HCT116 (cell line): ENCODE measurements around the gene PCCA. TPM values are rescaled to one million over a fixed set of nuclear protein-coding genes. Genes with fewer than 3 reads are reported as not detected.

Source experiments
- ATAC-seq: fragments of 200-7000 bp; cut with Tn5 transposase; 2 replicates; pipeline ENCODE4 v1.9.1; 2020; ENCODE audit warnings: mild to moderate bottlenecking, moderate library complexity
- BruUV-seq: library from RNA; stranded (reverse); fragments of 400-500 nt; replicated peaks from 2 replicates; lab custom pipeline; 2021; lab: Mats Ljungman, UMichigan
- CTCF ChIA-PET: fragments of 300-600 bp; sonication (Branson Sonifier 250); formaldehyde crosslinking; loops from one replicate; lab custom pipeline; 2021; ENCODE audit warnings: antibody characterized with exemption; lab: Charles Lee
- POLR2A ChIA-PET: fragments of 300-600, 350-600 bp; sonication (Branson Sonifier 250); formaldehyde crosslinking; loops from one replicate; lab custom pipeline; 2021; ENCODE audit warnings: antibody characterized with exemption; lab: Charles Lee
- RAD21 ChIA-PET, 2 experiments: fragments of 300-600 bp; sonication (Branson Sonifier 250); formaldehyde crosslinking; loops; one replicate each; lab custom pipeline; 2023; ENCODE audit warnings: low total read pairs in 2 of 2; ENCODE audit not compliant: uncharacterized antibody in 2 of 2, unreplicated experiment in 2 of 2, low non-redundant PET in 1 of 2; lab: Charles Lee
- DNase-seq: peaks from one replicate; pipeline ENCODE4 v3.0.0-alpha.2; 2010; ENCODE audit warnings: low read depth, low spot score
- H2AFZ ChIP-seq: fragments of 200-600 bp; shearing (Covaris generic), sonication (generic); 2 replicates; pipeline ENCODE4 v1.6.1; 2017; ENCODE audit warnings: low read depth, mixed run types, mixed read lengths, antibody characterized with exemption, low read length; ENCODE audit not compliant: poor library complexity, severe bottlenecking
- H3K27ac ChIP-seq: 2 replicates; pipeline ENCODE4 v1.5.1; 2012; ENCODE audit warnings: low read depth, low read length
- H3K27me3 ChIP-seq: fragments of 200-600 bp; sonication (generic); 2 replicates; pipeline ENCODE4 v1.6.1; 2016; ENCODE audit warnings: mixed run types, low read length, mixed read lengths; ENCODE audit not compliant: insufficient read depth
- H3K36me3 ChIP-seq, 2 experiments: fragments of 200-500 bp in 1 of 2; fragments of 200-600 bp in 1 of 2; sonication (Bioruptor generic) in 1 of 2; sonication (generic) in 1 of 2; 2 replicates each; pipeline versions ENCODE4 v1.5.1 to v1.6.1; 2014 to 2016; ENCODE audit warnings: low read length in 2 of 2, inconsistent platforms in 1 of 2, mixed read lengths in 1 of 2, mixed run types in 1 of 2; ENCODE audit not compliant: insufficient read depth in 2 of 2, control insufficient read depth in 1 of 2
- H3K4me1 ChIP-seq, 2 experiments: fragments of 200-600 bp in 1 of 2; sonication (generic) in 1 of 2; 2 replicates each; pipeline versions ENCODE4 v1.5.1 to v1.6.1; 2012 to 2017; ENCODE audit warnings: low read length in 2 of 2, inconsistent platforms in 1 of 2, mild to moderate bottlenecking in 1 of 2, mixed read lengths in 1 of 2, mixed run types in 1 of 2, moderate library complexity in 1 of 2; ENCODE audit not compliant: insufficient read depth in 2 of 2, control insufficient read depth in 1 of 2
- H3K4me2 ChIP-seq: fragments of 200-600 bp; sonication (generic); 2 replicates; pipeline ENCODE4 v1.6.1; 2017; ENCODE audit warnings: mixed run types, low read length, mixed read lengths
- H3K4me3 ChIP-seq, 2 experiments: fragments of 200-600 bp in 1 of 2; sonication (generic) in 1 of 2; replicated peaks in 1 of 2; 2 replicates each; pipeline ENCODE4 v1.5.1; 2011 to 2016; ENCODE audit warnings: low read length in 2 of 2, control low read depth in 1 of 2, low read depth in 1 of 2, mild to moderate bottlenecking in 1 of 2, mixed read lengths in 1 of 2, mixed run types in 1 of 2
- H3K79me2 ChIP-seq: fragments of 200-600 bp; sonication (generic); 2 replicates; pipeline ENCODE4 v1.6.1; 2017; ENCODE audit warnings: mild to moderate bottlenecking, mixed run types, low read length, moderate library complexity, mixed read lengths; ENCODE audit not compliant: insufficient read depth
- H3K9ac ChIP-seq: fragments of 200-600 bp; sonication (generic); 2 replicates; pipeline ENCODE4 v1.6.1; 2016; ENCODE audit warnings: low read length, mixed read lengths
- H3K9me2 ChIP-seq: fragments of 200-600 bp; sonication (generic), shearing (Covaris generic); 2 replicates; pipeline ENCODE4 v1.6.1; 2017; ENCODE audit warnings: mixed run types, mild to moderate bottlenecking, moderate library complexity; ENCODE audit not compliant: insufficient read depth
- H3K9me3 ChIP-seq, 2 experiments: fragments of 200-500 bp in 1 of 2; fragments of 200-600 bp in 1 of 2; sonication (Bioruptor generic) in 1 of 2; sonication (generic) in 1 of 2; 2 replicates each; pipeline ENCODE4 v1.6.1; 2014 to 2017; ENCODE audit warnings: low read length in 2 of 2, mixed read lengths in 2 of 2, inconsistent platforms in 1 of 2, low read depth in 1 of 2, mild to moderate bottlenecking in 1 of 2, mixed run types in 1 of 2, moderate library complexity in 1 of 2; ENCODE audit not compliant: control insufficient read depth in 1 of 2, insufficient read depth in 1 of 2
- H4K20me1 ChIP-seq: fragments of 200-600 bp; sonication (generic), shearing (Covaris generic); 2 replicates; pipeline ENCODE4 v1.6.1; 2017; ENCODE audit warnings: mixed run types, mild to moderate bottlenecking, moderate library complexity; ENCODE audit not compliant: insufficient read depth
- CBX3 ChIP-seq: IDR thresholded peaks from 2 replicates; pipeline ENCODE4 v1.6.1; 2012; ENCODE audit warnings: low read depth
- EGR1 ChIP-seq: IDR thresholded peaks from 2 replicates; pipeline ENCODE4 v1.6.1; 2012; ENCODE audit warnings: low read depth
- ELF1 ChIP-seq: IDR thresholded peaks from 2 replicates; pipeline ENCODE4 v1.6.1; 2012; ENCODE audit warnings: low read depth, borderline replicate concordance
- EZH2 ChIP-seq: fragments of 200-600 bp; sonication (generic); IDR thresholded peaks from 2 replicates; pipeline ENCODE4 v1.6.1; 2017; ENCODE audit warnings: antibody characterized with exemption, mixed run types
- EZH2phosphoT487 ChIP-seq: fragments of 200-600 bp; IDR thresholded peaks from 2 replicates; pipeline ENCODE4 v1.6.1; 2018; ENCODE audit warnings: antibody characterized with exemption, borderline replicate concordance
- FOSL1 ChIP-seq: IDR thresholded peaks from 2 replicates; pipeline ENCODE4 v1.6.1; 2012; ENCODE audit warnings: low read depth
- JUND ChIP-seq: IDR thresholded peaks from 2 replicates; pipeline ENCODE4 v1.6.1; 2012
- POLR2AphosphoS5 ChIP-seq: IDR thresholded peaks from 2 replicates; pipeline ENCODE4 v1.6.1; 2011; ENCODE audit warnings: mild to moderate bottlenecking, low read depth, low read length, moderate library complexity
- RAD21 ChIP-seq: IDR thresholded peaks from 2 replicates; pipeline ENCODE4 v1.6.1; 2012; ENCODE audit warnings: low read depth, mild to moderate bottlenecking
- SIN3A ChIP-seq: IDR thresholded peaks from 2 replicates; pipeline ENCODE4 v1.6.1; 2012; ENCODE audit warnings: low read depth
- SP1 ChIP-seq: IDR thresholded peaks from 2 replicates; pipeline ENCODE4 v1.6.1; 2012; ENCODE audit warnings: low read depth
- SRF ChIP-seq: IDR thresholded peaks from 2 replicates; pipeline ENCODE4 v1.6.1; 2012; ENCODE audit warnings: low read depth
- YY1 ChIP-seq: IDR thresholded peaks from 2 replicates; pipeline ENCODE4 v1.6.1; 2011; ENCODE audit warnings: low read length, low read depth, moderate library complexity, mild to moderate bottlenecking; ENCODE audit not compliant: insufficient replicate concordance; ENCODE audit errors: extremely low read depth
- ZFX ChIP-seq: fragments of 450-650 bp; IDR thresholded peaks from 2 replicates; pipeline ENCODE4 v1.6.1; 2017
- intact Hi-C: fragments of 100-400 bp; cut with micrococcal nuclease; formaldehyde crosslinking; loops from 2 replicates; pipeline ENCODE4 v1.10.0; 2022
- total RNA-seq: library from RNA; stranded (reverse); gene quantifications from one replicate; pipeline ENCODE4 v1.2.1, GENCODE V29; 2021; ENCODE audit not compliant: unreplicated experiment
- TF ChIP-seq, protein P1 (sequence below): IDR thresholded peaks from 2 replicates; pipeline ENCODE4 v1.6.1; 2012; ENCODE audit warnings: low read depth
- TF ChIP-seq, protein P2 (sequence below): IDR thresholded peaks from 2 replicates; pipeline ENCODE4 v1.6.1; 2012

The PCCA gene
- total RNA-seq, 1 experiment from 2014 or later, result 23.0 TPM

DNA sequence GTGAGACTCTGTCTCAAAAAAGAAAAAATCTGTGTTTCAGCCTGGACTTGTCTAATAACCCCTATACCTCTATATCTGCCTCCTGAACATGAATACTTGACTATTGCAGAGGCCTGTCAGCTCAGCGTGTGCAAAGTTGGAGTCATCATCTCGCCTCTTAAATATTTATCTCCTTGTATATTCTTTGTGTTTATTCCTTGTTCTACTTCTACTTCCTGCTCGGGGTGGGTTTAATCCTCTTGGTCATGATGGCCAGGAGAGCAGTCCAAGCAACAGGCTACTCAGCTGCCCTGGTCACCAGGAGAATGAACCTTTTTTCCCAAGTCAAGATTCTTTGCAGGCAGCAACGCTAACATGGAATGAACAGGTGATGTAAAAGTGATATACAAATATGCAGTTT is 119.1 kb downstream of the PCCA start:
- ChIA-PET POLR2A (no interaction called here), CTCF (no interaction called here), RAD21 (no interaction called here)
- Histone ChIP-seq H3K9me3 (no peaks in the 10 kb centered on the region), H3K9me2 (no peaks in the 10 kb centered on the region), H4K20me1 (no peaks in the 10 kb centered on the region), H3K79me2 (no peaks in the 10 kb centered on the region), H3K4me1 (peaks cover 20 to 47% of the 10 kb centered on the region in 2 experiments), H2AFZ (no peak overlapping the region), H3K27me3 (no peaks in the 10 kb centered on the region), H3K27ac (no peak overlapping the region), H3K36me3 (no peaks in the 10 kb centered on the region), H3K9ac (no peak overlapping the region), H3K4me2 (no peak overlapping the region), H3K4me3 (no peak overlapping the region)
- BruUV-seq, result no TSS peak
- DNase-seq (no peak), ATAC-seq (no peak)
- intact Hi-C loops, result no loop called here
- TF ChIP-seq SP1 (no peak), SIN3A (no peak), SRF (no peak), ZFX (no peak), EZH2phosphoT487 (no peak), YY1 (no peak), RAD21 (no peak), FOSL1 (no peak), EGR1 (no peak), POLR2AphosphoS5 (no peak), CBX3 (no peak), EZH2 (no peak), JUND (no peak), ELF1 (no peak)
- TF ChIP-seq, protein P1, sequence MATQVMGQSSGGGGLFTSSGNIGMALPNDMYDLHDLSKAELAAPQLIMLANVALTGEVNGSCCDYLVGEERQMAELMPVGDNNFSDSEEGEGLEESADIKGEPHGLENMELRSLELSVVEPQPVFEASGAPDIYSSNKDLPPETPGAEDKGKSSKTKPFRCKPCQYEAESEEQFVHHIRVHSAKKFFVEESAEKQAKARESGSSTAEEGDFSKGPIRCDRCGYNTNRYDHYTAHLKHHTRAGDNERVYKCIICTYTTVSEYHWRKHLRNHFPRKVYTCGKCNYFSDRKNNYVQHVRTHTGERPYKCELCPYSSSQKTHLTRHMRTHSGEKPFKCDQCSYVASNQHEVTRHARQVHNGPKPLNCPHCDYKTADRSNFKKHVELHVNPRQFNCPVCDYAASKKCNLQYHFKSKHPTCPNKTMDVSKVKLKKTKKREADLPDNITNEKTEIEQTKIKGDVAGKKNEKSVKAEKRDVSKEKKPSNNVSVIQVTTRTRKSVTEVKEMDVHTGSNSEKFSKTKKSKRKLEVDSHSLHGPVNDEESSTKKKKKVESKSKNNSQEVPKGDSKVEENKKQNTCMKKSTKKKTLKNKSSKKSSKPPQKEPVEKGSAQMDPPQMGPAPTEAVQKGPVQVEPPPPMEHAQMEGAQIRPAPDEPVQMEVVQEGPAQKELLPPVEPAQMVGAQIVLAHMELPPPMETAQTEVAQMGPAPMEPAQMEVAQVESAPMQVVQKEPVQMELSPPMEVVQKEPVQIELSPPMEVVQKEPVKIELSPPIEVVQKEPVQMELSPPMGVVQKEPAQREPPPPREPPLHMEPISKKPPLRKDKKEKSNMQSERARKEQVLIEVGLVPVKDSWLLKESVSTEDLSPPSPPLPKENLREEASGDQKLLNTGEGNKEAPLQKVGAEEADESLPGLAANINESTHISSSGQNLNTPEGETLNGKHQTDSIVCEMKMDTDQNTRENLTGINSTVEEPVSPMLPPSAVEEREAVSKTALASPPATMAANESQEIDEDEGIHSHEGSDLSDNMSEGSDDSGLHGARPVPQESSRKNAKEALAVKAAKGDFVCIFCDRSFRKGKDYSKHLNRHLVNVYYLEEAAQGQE, result no peak
- TF ChIP-seq, protein P2, sequence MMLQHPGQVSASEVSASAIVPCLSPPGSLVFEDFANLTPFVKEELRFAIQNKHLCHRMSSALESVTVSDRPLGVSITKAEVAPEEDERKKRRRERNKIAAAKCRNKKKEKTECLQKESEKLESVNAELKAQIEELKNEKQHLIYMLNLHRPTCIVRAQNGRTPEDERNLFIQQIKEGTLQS, result no peak
